Stimulated activated CD8-positive, alpha-beta memory T cell treated with anti-CD3 and anti-CD28 coated beads, Interleukin-7, amount 100 ng/mL, for 4 hours (primary cell): Measurements from ENCODE around the gene RNF31.

ENCODE experiments used
- DNase-seq, 2 donors: peaks; one replicate each; pipeline ENCODE4 v3.0.0-alpha.2; 2020; ENCODE audit warnings: low read depth in 2 of 2

The RNF31 gene

GRCh38 chr14:24137529-24138395 is 9.5 kb upstream of the RNF31 start:
- DNase-seq: no peak

GRCh38 chr14:24138396-24139271 is 8.7 kb upstream of the RNF31 start:
- no peak for DNase-seq

DNA sequence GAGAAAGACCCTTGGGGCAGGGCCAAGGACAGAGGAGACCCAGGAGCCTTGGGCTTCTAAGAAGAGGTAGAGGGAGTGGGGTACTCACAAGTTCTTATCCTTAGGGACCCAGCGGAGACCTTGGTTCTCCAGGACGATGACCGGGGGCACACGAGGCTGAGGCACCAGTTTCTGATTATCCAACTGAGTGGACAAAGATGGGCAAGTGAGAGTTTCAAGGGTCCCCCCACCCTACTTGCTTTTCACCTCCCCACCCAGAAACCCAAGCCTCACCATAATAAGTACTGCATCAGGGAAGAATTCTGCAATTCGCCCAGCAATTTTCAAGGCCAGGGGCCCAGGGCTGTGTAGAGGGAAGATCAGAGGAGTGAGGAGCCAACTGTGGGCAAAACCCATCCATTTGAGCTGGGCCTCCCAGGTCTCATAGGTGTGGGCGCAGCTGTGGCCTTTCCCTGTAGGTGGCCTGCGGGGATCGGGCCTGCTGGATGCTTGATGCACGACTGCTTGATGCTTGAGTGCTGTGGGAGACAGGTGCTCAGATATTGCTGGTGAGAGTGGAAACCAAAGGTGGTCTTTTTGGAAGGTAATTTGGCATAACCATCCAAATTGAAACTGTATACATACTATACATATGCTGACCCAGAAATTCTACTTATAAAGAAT is 7.9 kb upstream of the RNF31 start:
- no peak for DNase-seq

DNA sequence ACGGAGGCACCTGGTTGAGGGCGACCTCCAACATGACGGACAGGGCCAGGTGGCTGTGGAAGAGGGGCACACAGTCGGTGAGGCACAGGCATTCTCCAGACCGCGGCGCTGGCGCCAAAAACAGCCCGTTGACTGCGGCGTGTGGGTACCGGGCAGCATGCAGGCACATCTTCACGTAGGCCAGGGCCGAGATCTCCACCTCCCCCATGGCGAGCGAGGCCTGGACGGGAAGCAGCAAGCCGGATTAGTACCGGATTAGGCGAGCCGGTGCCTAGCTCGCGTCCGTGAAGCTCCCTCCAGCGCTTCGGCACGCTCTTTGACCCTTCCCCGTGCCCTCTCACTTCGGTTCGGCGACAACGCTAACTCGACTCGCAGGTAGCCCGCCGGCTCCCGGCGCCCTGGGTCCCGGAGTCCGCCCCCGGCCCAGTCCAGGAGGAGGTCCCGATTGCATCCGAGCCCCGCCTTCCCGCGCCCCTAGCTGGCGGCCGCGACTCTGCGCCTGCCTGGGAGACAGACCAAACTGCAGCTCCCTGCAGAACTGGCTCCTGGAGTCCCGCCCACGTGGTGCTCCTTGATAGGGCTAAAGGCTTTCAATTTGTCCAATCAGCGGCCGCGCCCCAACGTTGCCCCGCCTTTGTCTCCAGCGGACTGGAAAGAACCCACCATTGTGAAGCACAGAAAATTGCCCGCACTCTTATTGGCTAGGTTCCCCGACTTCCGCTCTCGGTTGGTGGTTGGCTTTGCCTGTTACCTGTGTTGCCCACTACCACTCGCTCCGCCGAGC is 6.0 kb upstream of the RNF31 start, which contains the start of gene EMC9:
Gene EMC9 (minus strand): TSS at position 495 of the 784 bp plus-strand sequence. CDS start 287 bp downstream, at position 208.
- DNase-seq: peak; percentile 99 to 100

GRCh38 chr14:24143511-24143910 is 3.8 kb upstream of the RNF31 start:
- DNase-seq: no peak

DNA sequence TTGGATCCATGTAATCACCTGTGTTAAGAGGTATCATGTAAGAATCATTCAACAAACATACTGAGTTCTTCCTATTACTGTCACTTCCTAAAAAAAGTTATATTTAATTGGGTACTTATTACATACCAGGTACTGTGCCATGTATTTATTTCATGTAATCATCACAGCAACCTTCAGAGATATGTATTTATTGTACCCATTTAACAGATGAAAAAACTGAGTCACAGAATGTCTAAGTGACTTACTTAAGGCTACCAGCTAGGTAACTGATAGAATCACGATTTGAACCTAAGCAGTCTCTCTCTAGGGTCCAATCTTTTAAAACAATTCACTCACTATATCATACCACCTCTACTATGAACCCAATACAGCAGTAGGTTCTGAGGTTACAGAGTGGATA is 2.8 kb upstream of the RNF31 start:
- DNase-seq: no peak

DNA sequence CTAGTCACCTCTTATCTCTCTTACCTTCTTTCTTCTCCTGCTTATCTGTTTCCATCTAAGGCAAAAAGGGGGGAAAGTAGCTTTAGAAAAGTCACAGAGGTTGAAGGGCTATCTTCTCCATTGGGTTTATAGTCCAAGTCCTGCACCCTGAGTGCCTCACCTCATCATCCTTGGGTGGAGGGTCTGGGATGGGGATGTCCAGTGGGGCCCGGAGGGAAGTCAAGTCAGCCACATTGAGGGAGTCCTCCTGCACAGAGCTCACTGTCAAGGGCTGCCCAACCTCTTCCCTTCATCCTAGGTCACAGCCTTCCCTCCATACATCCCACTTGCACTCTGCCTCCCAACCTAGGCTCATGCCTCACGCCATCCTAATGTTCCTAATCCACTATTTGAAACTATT is 2.1 kb upstream of the RNF31 start:
- no peak for DNase-seq

DNA sequence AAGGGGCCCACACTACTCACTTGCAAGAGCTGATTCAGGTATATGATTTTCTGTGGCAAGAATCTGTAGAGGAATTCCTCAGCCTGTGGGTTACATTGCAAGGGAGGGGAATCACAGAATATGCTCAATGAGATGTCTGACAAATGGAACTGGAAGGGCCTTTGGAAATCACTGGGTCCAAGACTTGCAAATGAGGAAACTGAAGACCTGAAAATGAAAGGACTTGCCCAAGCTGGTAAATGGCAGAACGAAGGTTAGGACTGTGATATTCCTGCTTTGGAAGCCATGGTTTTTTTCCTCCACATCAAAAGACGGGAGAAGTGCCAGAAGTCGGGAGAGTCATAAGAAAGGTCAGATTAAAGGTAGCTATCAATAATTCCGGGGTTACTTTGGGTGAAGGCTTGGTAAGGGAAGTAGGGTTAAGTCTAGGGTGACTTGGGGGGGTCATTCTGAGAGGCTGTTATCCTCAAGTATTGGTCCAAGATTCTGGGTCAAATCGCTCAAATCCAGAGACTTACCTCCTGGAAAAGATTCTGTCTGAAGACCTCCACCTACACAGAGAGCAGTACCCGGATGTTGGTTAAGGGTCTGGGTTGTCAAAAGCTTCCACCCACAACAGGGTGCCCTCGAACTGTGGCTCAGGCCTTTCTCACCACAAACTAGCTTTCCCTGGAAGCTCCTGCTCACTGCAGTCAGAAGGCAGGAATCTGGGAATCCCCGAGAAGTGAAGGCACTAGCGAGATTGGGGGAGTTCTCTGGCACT is 1.4 kb upstream of the RNF31 start:
- DNase-seq: no peak

- peak; percentile 68 to 76 for DNase-seq
These were observed 783 bp upstream of the RNF31 start, which contains the start of gene PSME2 for GRCh38 chr14:24146453-24146977. PSME2 (minus strand) TSS chr14:24146610; CDS start chr14:24146581, 29 bp downstream.

DNA sequence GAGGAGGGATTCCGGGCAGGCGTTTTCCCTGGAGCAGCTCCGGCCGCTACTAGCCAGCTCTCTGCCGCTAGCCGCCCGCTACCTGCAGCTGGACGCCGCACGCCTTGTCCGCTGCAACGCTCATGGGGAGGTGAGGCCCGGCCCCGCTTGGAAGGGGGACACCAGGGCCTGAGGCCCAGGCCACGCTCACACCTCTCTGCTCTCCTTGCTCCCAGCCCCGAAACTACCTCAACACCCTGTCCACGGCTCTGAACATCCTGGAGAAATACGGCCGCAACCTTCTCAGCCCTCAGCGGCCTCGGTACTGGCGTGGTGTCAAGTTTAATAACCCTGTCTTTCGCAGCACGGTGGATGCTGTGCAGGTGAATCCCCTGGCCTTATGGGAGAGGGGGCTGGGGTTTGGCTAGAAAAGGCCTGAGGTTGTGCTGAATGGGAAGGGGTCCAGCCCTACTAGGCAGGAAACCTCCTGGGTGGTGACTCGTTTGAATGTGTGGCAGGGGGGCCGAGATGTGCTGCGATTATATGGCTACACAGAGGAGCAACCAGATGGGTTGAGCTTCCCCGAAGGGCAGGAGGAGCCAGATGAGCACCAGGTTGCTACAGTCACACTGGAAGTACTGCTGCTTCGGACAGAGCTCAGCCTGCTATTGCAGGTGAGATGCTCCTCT is 597 bp downstream of the RNF31 start:
- DNase-seq: no peak

DNA sequence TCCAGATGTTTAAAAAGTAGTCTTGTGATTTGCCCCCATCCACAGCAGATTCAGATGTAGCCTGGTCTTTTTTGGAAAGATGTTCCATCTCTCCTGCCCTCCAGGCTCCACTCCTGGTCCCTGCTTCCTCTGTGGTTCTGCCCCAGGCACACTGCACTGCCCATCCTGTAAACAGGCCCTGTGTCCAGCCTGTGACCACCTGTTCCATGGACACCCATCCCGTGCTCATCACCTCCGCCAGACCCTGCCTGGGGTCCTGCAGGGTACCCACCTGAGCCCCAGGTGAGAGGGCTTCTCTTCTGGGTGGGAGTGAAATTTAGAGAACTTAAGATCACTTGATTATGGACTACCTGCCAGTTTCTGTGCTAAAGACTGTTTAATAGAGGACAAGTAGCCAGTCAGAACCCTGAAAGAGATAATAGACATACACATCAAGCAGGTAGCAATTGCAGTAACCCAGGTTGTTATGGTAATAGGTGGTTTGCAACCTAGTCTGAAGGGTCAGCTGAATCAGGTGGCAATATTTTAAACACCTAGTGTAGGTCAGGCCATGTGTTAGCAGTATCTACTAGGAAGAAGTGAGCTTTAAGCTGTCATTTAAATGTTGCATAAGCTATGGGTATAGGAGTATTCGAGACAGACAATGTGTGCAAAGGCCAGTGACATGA is 2.1 kb downstream of the RNF31 start:
- no peak for DNase-seq

- no peak for DNase-seq
These were observed 2.8 kb downstream of the RNF31 start for GRCh38 chr14:24150061-24150460.

GRCh38 chr14:24150567-24150966 is 3.3 kb downstream of the RNF31 start:
- DNase-seq: no peak

DNA sequence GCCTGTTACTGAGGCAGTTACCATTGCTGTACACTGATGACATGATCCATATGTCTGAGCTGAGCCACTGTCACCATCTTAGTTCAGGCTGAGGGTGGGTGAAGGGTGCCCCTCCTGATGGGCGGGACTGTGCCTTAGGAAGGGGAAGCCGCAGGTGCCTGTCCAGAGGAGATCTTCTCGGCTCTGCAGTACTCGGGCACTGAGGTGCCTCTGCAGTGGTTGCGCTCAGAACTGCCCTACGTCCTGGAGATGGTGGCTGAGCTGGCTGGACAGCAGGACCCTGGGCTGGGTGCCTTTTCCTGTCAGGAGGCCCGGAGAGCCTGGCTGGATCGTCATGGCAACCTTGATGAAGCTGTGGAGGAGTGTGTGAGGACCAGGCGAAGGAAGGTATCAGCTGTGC is 3.7 kb downstream of the RNF31 start:
- DNase-seq: no peak

GRCh38 chr14:24151404-24152080 is 4.2 kb downstream of the RNF31 start:
- DNase-seq: no peak

- DNase-seq: no peak
These were observed 7.8 kb downstream of the RNF31 start for GRCh38 chr14:24155100-24155499.

DNA sequence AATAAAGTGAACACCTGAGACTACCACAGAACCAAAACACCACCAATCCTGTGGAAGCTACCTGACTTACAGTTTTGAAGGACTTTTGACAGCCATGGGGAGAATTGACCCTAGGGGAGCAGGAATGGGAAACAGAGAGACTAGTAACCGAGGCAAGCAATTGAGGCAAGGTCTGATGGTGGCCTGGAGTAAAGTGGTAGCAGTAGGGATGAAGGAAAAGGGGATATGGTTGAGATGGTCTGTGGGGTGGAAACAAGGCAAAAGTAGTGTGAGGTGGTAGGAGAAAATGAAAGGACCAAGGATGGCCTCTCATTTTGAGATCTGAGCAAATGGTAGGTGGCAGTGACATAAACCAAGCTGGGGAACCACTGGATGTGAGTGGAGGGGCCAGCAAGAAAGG is 9.5 kb downstream of the RNF31 start:
- no peak for DNase-seq

DNA sequence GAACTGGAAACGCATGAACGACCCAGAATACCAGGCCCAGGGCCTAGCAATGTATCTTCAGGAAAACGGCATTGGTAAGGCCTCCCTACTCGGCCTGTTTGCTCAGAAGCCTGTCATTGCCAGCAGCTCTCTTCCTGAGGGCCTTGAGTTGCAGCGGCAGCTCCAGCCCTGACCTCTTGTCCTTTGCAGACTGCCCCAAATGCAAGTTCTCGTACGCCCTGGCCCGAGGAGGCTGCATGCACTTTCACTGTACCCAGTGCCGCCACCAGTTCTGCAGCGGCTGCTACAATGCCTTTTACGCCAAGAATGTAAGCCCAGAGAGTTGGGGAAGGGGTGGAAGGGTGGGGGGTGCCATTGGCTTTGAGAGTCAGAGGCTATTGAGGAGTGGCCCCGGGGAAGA is 10.0 kb downstream of the RNF31 start:
- no peak for DNase-seq
